HAP-1 (cell line): ENCODE data around the gene DYRK1B.
"Not testable (repeated sequence)": the region's sequence is repeated elsewhere in the genome, so short reads cannot be mapped to it uniquely, and the experiment has no call there.

Source experiments
- DNase-seq, 2 experiments: peaks; one replicate each; pipeline ENCODE4 v3.0.0-alpha.2; 2016 to 2020; ENCODE audit warnings: low spot score in 2 of 2
- H3K27me3 ChIP-seq: fragments of 250-450 bp; sonication (Bioruptor Pico); 2 replicates; pipeline ENCODE4 v1.5.1; 2020; ENCODE audit warnings: low read depth, mild to moderate bottlenecking, moderate library complexity
- H3K36me3 ChIP-seq: fragments of 250-450 bp; sonication (Bioruptor Pico); replicated peaks from 2 replicates; pipeline ENCODE4 v1.5.1; 2020; ENCODE audit warnings: mild to moderate bottlenecking
- H3K4me1 ChIP-seq: fragments of 250-450 bp; sonication (Bioruptor Pico); 2 replicates; pipeline ENCODE4 v1.5.1; 2020; ENCODE audit warnings: mild to moderate bottlenecking
- H3K4me3 ChIP-seq: fragments of 250-450 bp; sonication (Bioruptor Pico); 2 replicates; pipeline ENCODE4 v1.5.1; 2020; ENCODE audit warnings: mild to moderate bottlenecking, moderate library complexity
- H3K9me3 ChIP-seq: fragments of 250-450 bp; sonication (Bioruptor Pico); 2 replicates; pipeline ENCODE4 v1.5.1; 2020; ENCODE audit warnings: mild to moderate bottlenecking, moderate library complexity
- in situ Hi-C: fragments of 300-500 bp; cut with MboI; formaldehyde crosslinking; loops from 3 replicates; pipeline ENCODE4 v1.14.3; 2020; ENCODE audit warnings: low sequenced_read_pairs, inconsistent platforms, mixed read lengths

DYRK1B gene

DNA sequence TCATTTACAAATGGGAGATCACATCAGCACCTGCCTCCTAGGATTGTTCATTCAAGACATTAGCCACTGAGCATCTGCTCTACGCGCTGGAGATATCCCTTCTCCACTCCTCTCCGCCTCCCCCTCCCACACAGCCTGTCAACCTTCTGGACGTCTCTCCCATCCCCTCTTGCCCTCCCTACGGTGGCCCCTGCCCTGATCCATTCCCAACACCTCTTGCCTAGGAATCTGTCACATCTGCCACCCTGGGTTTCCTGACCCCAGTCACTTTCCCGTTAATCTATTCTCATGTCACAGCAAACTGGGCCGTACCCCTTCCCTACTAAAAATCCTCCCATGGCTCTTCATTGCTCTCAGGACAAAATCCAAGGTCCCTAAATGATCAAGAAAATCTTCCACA lies 10.3 kb downstream of the DYRK1B start:
- Histone ChIP-seq H3K9me3 (no peaks in the 10 kb centered on the region), H3K4me1 (no peaks in the 10 kb centered on the region), H3K36me3 (peaks cover 31% of the 10 kb centered on the region), H3K4me3 (no peak overlapping the region), H3K27me3 (no peaks in the 10 kb centered on the region)
- in situ Hi-C loops = no loop called here
- DNase-seq = no peak

DNA sequence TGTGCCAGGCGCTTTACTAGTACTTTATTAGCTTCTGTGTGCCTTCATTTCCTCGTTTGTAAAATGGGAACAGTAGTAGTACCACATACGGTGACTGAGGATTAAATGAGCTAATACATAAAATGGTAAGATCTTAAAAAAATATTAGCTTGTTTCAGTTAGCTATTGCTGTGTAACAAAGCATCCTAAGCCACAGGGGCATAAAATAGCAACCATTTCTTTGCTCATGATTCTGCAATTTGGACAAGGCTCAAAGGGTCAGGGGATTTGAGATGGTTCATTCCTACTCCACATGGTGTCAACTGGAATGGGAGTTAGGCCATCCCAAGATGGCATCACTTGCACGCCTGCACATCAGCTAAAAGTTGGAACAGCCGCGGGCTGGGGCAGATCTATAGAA lies 13.3 kb downstream of the DYRK1B start:
- no peaks in the 10 kb centered on the region for H3K27me3 ChIP-seq
- no peaks in the 10 kb centered on the region for H3K9me3 ChIP-seq
- in situ Hi-C loops = no loop called here
- no peak overlapping the region for H3K4me3 ChIP-seq
- H3K36me3 ChIP-seq = peaks cover 9% of the 10 kb centered on the region
- no peak for DNase-seq
- no peaks in the 10 kb centered on the region for H3K4me1 ChIP-seq

- no peak for DNase-seq
- H3K36me3 ChIP-seq = peaks cover 3% of the 10 kb centered on the region
- no peaks in the 10 kb centered on the region for H3K9me3 ChIP-seq
- no peaks in the 10 kb centered on the region for H3K27me3 ChIP-seq
- H3K4me3 ChIP-seq = no peak overlapping the region
- H3K4me1 ChIP-seq = no peaks in the 10 kb centered on the region
- in situ Hi-C loops = no loop called here
These were observed 14.2 kb downstream of the DYRK1B start for GRCh38 chr19:39819786-39820185.

- no peak for DNase-seq
- in situ Hi-C loops = no loop called here
- H3K27me3 ChIP-seq = no peaks in the 10 kb centered on the region
These were observed 15.3 kb downstream of the DYRK1B start for GRCh38 chr19:39818626-39819097.

GRCh38 chr19:39817888-39818561 lies 15.9 kb downstream of the DYRK1B start:
- no peaks in the 10 kb centered on the region; the same call in 1 of the 2 replicates for H3K36me3 ChIP-seq
- DNase-seq = no peak

More at GRCh38 chr19:39818626-39819097, 15.3 kb downstream of the DYRK1B start:
- Histone ChIP-seq H3K4me3 (no peak overlapping the region), H3K9me3 (no peaks in the 10 kb centered on the region), H3K36me3 (no peaks in the 10 kb centered on the region; the same call in 1 of the 2 replicates), H3K4me1 (no peaks in the 10 kb centered on the region)

DNA sequence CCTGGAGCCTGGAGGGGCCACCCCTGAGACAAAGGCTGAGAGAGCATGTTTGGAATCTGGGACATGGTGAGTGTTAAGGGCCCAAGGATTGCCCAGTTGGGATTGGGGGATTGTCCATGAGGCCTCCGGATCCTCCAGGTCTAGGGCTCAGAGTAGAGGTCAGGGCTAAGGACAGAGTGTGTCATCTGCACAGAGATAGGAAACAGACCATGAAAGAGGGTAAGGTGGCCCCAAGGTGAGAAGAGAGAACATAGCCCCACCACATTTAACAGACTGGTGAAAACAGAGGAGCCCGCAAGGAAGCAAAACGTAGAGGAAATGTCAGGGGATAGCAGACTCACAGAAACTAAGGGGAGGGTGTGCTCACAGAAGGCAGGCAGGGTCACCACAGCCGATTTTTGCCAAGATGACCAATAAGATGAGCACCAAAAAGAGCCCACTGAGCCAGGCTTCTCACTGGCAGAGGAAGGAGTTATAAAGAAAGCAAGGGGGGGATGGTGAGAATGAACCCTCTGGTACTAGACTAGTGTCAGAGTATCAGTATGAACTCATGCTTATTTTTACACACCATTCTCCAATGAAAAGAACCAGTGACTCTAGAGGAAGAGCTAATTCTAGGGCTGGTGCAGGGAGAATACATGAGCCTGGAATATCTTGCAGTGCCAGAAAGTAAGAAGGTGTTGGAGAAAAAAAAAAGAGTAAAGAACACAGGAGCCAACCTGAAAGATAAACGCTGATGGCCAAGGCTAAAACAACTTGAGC lies 17.5 kb downstream of the DYRK1B start:
- no peak for DNase-seq
- Histone ChIP-seq H3K4me1 (no peaks in the 10 kb centered on the region), H3K27me3 (no peaks in the 10 kb centered on the region), H3K4me3 (no peak overlapping the region), H3K9me3 (no peaks in the 10 kb centered on the region), H3K36me3 (no peaks in the 10 kb centered on the region; the same call in 1 of the 2 replicates)
- in situ Hi-C loops = no loop called here

More at GRCh38 chr19:39817888-39818561, 15.9 kb downstream of the DYRK1B start:
- H3K4me1 ChIP-seq = no peaks in the 10 kb centered on the region
- in situ Hi-C loops = no loop called here
- H3K27me3 ChIP-seq = no peaks in the 10 kb centered on the region
- H3K4me3 ChIP-seq = no peak overlapping the region
- H3K9me3 ChIP-seq = no peaks in the 10 kb centered on the region

- no peaks in the 10 kb centered on the region for H3K27me3 ChIP-seq
- no peak for DNase-seq
- no peaks in the 10 kb centered on the region for H3K9me3 ChIP-seq
- no peak overlapping the region for H3K4me3 ChIP-seq
- no peaks in the 10 kb centered on the region for H3K4me1 ChIP-seq
- no peaks in the 10 kb centered on the region for H3K36me3 ChIP-seq
- in situ Hi-C loops = no loop called here
These were observed 19.4 kb downstream of the DYRK1B start for GRCh38 chr19:39814595-39814994.

- H3K9me3 ChIP-seq, H3K4me1 ChIP-seq, H3K36me3 ChIP-seq, DNase-seq, H3K27me3 ChIP-seq, H3K4me3 ChIP-seq, in situ Hi-C loops: not testable (repeated sequence)
These were observed 19.9 kb downstream of the DYRK1B start for GRCh38 chr19:39814111-39814510.

GRCh38 chr19:39813264-39813993 lies 20.5 kb downstream of the DYRK1B start:
- no peak for DNase-seq
- no peaks in the 10 kb centered on the region for H3K27me3 ChIP-seq
- in situ Hi-C loops = no loop called here

DNA sequence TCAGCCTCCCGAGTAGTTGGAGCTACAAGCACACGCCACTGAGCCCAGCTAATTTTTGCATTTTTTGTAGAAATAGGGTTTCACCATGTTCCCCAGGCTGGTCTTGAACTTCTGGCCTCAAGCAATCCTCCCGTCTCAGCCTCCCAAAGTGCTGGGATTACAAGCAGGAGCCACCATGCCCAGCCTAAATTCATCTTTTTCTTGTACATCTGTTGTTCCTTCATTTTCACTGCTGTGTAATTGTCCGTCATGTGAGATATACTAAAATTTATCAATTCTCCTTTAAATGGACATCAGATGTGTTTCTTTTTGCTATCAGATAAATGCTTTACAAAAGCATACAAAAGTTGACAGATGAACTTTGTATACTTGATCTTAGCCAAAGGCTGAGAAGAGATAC lies 22.9 kb downstream of the DYRK1B start:
- DNase-seq = no peak
- Histone ChIP-seq H3K9me3 (no peaks in the 10 kb centered on the region), H3K27me3 (no peaks in the 10 kb centered on the region), H3K36me3 (no peaks in the 10 kb centered on the region), H3K4me3 (no peak overlapping the region), H3K4me1 (no peaks in the 10 kb centered on the region)
- in situ Hi-C loops = no loop called here

More at GRCh38 chr19:39813264-39813993, 20.5 kb downstream of the DYRK1B start:
- Histone ChIP-seq H3K4me3 (no peak overlapping the region), H3K36me3 (no peaks in the 10 kb centered on the region), H3K4me1 (no peaks in the 10 kb centered on the region), H3K9me3 (no peaks in the 10 kb centered on the region)

GRCh38 chr19:39810424-39810823 lies 23.5 kb downstream of the DYRK1B start:
- no peaks in the 10 kb centered on the region for H3K36me3 ChIP-seq
- H3K27me3 ChIP-seq = no peaks in the 10 kb centered on the region
- DNase-seq = no peak
- no peaks in the 10 kb centered on the region for H3K4me1 ChIP-seq
- H3K9me3 ChIP-seq = no peaks in the 10 kb centered on the region
- in situ Hi-C loops = no loop called here
- no peak overlapping the region for H3K4me3 ChIP-seq

GRCh38 chr19:39809368-39809767 lies 24.6 kb downstream of the DYRK1B start:
- Histone ChIP-seq H3K36me3 (no peaks in the 10 kb centered on the region), H3K27me3 (no peaks in the 10 kb centered on the region), H3K9me3 (no peaks in the 10 kb centered on the region), H3K4me1 (no peaks in the 10 kb centered on the region), H3K4me3 (no peak overlapping the region)
- DNase-seq = no peak
- in situ Hi-C loops = no loop called here

GRCh38 chr19:39808688-39809087 lies 25.3 kb downstream of the DYRK1B start:
- in situ Hi-C loops, H3K4me1 ChIP-seq, H3K36me3 ChIP-seq, H3K9me3 ChIP-seq, H3K4me3 ChIP-seq, DNase-seq, H3K27me3 ChIP-seq: not testable (repeated sequence)
